Endothelial cell of umbilical vein (primary cell): ENCODE results near the gene N4BP2. TPM values are rescaled to one million over a fixed set of nuclear protein-coding genes. Genes with fewer than 3 reads are reported as not detected.

Experiments used
- BruUV-seq: library from RNA; stranded (reverse); fragments of 400-500 nt; replicated peaks from 2 replicates; lab custom pipeline; 2021; lab: Mats Ljungman, UMichigan
- CTCF ChIA-PET: fragments of 300-600, 350-600 bp; sonication (Branson Sonifier 250); formaldehyde crosslinking; loops from one replicate; lab custom pipeline; 2021; ENCODE audit warnings: antibody characterized with exemption, inconsistent platforms; lab: Charles Lee
- POLR2A ChIA-PET: fragments of 300-600, 350-600 bp; sonication (Branson Sonifier 250); formaldehyde crosslinking; loops from one replicate; lab custom pipeline; 2021; ENCODE audit warnings: antibody characterized with exemption, inconsistent platforms; lab: Charles Lee
- DNase-seq: peaks from one replicate; pipeline ENCODE4 v3.0.0-alpha.2; 2011; ENCODE audit warnings: low read depth, low spot score
- FAIRE-seq: peaks from 2 replicates; lab custom pipeline; 2011; peaks lifted over from hg19 to GRCh38; lab: Jason Lieb, UNC
- H2AFZ ChIP-seq: 2 replicates; pipeline ENCODE4 v1.6.0; 2012; ENCODE audit warnings: low read depth, low read length, control low read depth, inconsistent platforms
- H3K27ac ChIP-seq: 2 replicates; pipeline ENCODE4 v1.5.1; 2011; ENCODE audit warnings: low read depth, mild to moderate bottlenecking, control low read depth, low read length, moderate library complexity; ENCODE audit not compliant: insufficient read depth
- H3K27me3 ChIP-seq, 2 experiments: 2 replicates each; pipeline versions ENCODE4 v1.6.0 to v1.6.1; 2011; ENCODE audit warnings: low read length in 2 of 2, mixed read lengths in 1 of 2; ENCODE audit not compliant: control insufficient read depth in 2 of 2, insufficient read depth in 2 of 2
- H3K36me3 ChIP-seq, 2 experiments: 2 replicates in 1 of 2; 3 replicates in 1 of 2; pipeline ENCODE4 v1.5.1; 2011; ENCODE audit warnings: low read length in 2 of 2, mild to moderate bottlenecking in 1 of 2, moderate library complexity in 1 of 2; ENCODE audit not compliant: control insufficient read depth in 2 of 2, insufficient read depth in 2 of 2; ENCODE audit errors: extremely low read depth in 1 of 2
- H3K4me1 ChIP-seq: 3 replicates; pipeline ENCODE4 v1.5.1; 2011; ENCODE audit warnings: mild to moderate bottlenecking, low read length; ENCODE audit not compliant: control insufficient read depth, insufficient read depth; ENCODE audit errors: extremely low read depth
- H3K4me2 ChIP-seq: 2 replicates; pipeline ENCODE4 v1.6.1; 2011; ENCODE audit warnings: low read length, control low read depth, mixed read lengths; ENCODE audit not compliant: insufficient read depth
- H3K4me3 ChIP-seq, 3 experiments: fragments of 200-600 bp in 1 of 3; sonication (generic), shearing (Covaris generic) in 1 of 3; replicated peaks in 1 of 3; 2 replicates each; pipeline ENCODE4 v1.5.1; 2011 to 2016; ENCODE audit warnings: control low read depth in 3 of 3, low read length in 3 of 3, mild to moderate bottlenecking in 2 of 3, inconsistent platforms in 1 of 3, low read depth in 1 of 3, moderate library complexity in 1 of 3; ENCODE audit not compliant: insufficient read depth in 1 of 3
- H3K79me2 ChIP-seq: 2 replicates; pipeline ENCODE4 v1.6.0; 2012; ENCODE audit warnings: low read length, inconsistent platforms; ENCODE audit not compliant: control insufficient read depth, insufficient read depth
- H3K9ac ChIP-seq: replicated peaks from 2 replicates; pipeline ENCODE3; 2011; ENCODE audit warnings: low read length, control low read depth; ENCODE audit not compliant: insufficient read depth; ENCODE audit errors: extremely low read depth
- H3K9me1 ChIP-seq: replicated peaks from 3 replicates; pipeline ENCODE4 v1.6.0; 2011; ENCODE audit warnings: mild to moderate bottlenecking, low read length; ENCODE audit not compliant: control insufficient read depth, insufficient read depth; ENCODE audit errors: extremely low read depth
- H3K9me3 ChIP-seq: replicated peaks from 2 replicates; pipeline ENCODE4 v1.5.1; 2012; ENCODE audit warnings: low read length, inconsistent platforms; ENCODE audit not compliant: control insufficient read depth, insufficient read depth
- H4K20me1 ChIP-seq: replicated peaks from 2 replicates; pipeline ENCODE3; 2011; ENCODE audit warnings: mild to moderate bottlenecking, low read length; ENCODE audit not compliant: control insufficient read depth, insufficient read depth; ENCODE audit errors: extremely low read depth
- EZH2 ChIP-seq: IDR thresholded peaks from 2 replicates; pipeline ENCODE4 v1.6.1; 2012; ENCODE audit warnings: borderline replicate concordance, low read depth, mild to moderate bottlenecking, moderate library complexity, low read length, inconsistent platforms; ENCODE audit not compliant: severe bottlenecking
- FOS ChIP-seq: IDR thresholded peaks from 2 replicates; pipeline ENCODE4 v1.6.1; 2011; ENCODE audit warnings: mild to moderate bottlenecking, low read length, moderate library complexity, borderline replicate concordance; ENCODE audit not compliant: insufficient read depth
- GATA2 ChIP-seq: IDR thresholded peaks from 2 replicates; pipeline ENCODE4 v1.7.0; 2011; ENCODE audit warnings: low read depth, mild to moderate bottlenecking, moderate library complexity, mixed read lengths, low read length; ENCODE audit not compliant: insufficient read length, insufficient read depth
- JUN ChIP-seq: IDR thresholded peaks from 2 replicates; pipeline ENCODE4 v1.6.1; 2011; ENCODE audit warnings: borderline replicate concordance, low read depth; ENCODE audit not compliant: insufficient read length, insufficient read depth
- MAX ChIP-seq: IDR thresholded peaks from 2 replicates; pipeline ENCODE4 v1.6.1; 2011; ENCODE audit not compliant: insufficient read depth, insufficient read length
- MYC ChIP-seq: IDR thresholded peaks from one replicate; pipeline ENCODE4 v1.6.1; 2011; ENCODE audit warnings: mild to moderate bottlenecking, low read depth, low read length
- POLR2A ChIP-seq: IDR thresholded peaks from 2 replicates; pipeline ENCODE4 v1.6.1; 2012; ENCODE audit warnings: low read depth, mild to moderate bottlenecking, control low read depth, low read length
- POLR2AphosphoS5 ChIP-seq: IDR thresholded peaks from 2 replicates; pipeline ENCODE4 v1.6.1; 2012; ENCODE audit warnings: low read depth, mild to moderate bottlenecking, control low read depth, low read length, moderate library complexity; ENCODE audit not compliant: insufficient read depth
- dilution Hi-C: fragments of 300-500 bp; cut with MboI; formaldehyde crosslinking; loops from one replicate; pipeline ENCODE4 v1.15.0; 2019; ENCODE audit warnings: low sequenced_read_pairs; ENCODE audit not compliant: extremely low pct_ligation_motif_present
- intact Hi-C: fragments of 100-400 bp; cut with micrococcal nuclease; formaldehyde crosslinking; loops from one replicate; pipeline ENCODE4 v1.10.0; 2022
- polyA plus RNA-seq, 4 experiments: library from polyadenylated mRNA; depleted of rRNA in 3 of 4; stranded (reverse) in 3 of 4; unstranded in 1 of 4; fragments of >200 nt; gene quantifications; 2 replicates each; pipeline versions ENCODE4 v1.2.1 to v1.2.3, GENCODE V29; 2011 to 2012; ENCODE audit warnings: missing spikeins in 1 of 4
- total RNA-seq: library from RNA; stranded (reverse); gene quantifications from 2 replicates; pipeline ENCODE4 v1.2.3, GENCODE V29; 2021
- TF ChIP-seq, protein P1 (sequence below), 2 donors: IDR thresholded peaks; 1 replicate in 1 of 2; 2 replicates in 1 of 2; pipeline ENCODE4 v1.5.1; 2011; ENCODE audit warnings: low read length in 2 of 2, mild to moderate bottlenecking in 2 of 2, moderate library complexity in 2 of 2, control low read depth in 1 of 2, inconsistent platforms in 1 of 2, low read depth in 1 of 2; ENCODE audit not compliant: insufficient read depth in 1 of 2; ENCODE audit errors: extremely low read depth in 1 of 2

N4BP2 gene
- total and polyA plus RNA-seq, 2 donors (not counting 3 experiments of a cell fraction or from before 2014, with no cell fraction given): 0.87 to 6.9 TPM

DNA sequence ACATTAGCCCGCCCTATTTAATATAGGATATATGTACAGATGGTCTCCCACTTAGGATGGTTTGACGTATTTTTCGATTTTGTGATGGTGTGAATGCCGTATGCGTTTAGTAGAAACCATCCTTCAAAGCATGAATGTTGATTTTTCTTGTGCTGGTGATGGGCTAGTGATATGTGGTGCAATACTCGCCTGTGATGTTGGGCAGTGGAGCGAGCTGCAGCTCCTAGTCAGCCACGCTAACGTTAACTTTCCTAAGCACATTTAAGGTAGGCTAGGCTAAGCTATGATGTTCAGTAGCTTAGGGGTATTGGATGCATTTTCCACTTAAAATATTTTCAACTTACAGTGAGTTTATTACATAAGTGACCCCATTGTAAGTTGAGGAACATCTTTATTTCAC lies 103.6 kb downstream of the N4BP2 start:
- no peaks in the 10 kb centered on the region for H4K20me1 ChIP-seq
- H3K9ac ChIP-seq: no peak overlapping the region
- no peaks in the 10 kb centered on the region for H3K9me3 ChIP-seq
- BruUV-seq: no TSS peak
- no peaks in the 10 kb centered on the region for H3K36me3 ChIP-seq
- H3K27ac ChIP-seq: no peak overlapping the region
- no peaks in the 10 kb centered on the region for H3K9me1 ChIP-seq
- H3K4me2 ChIP-seq: no peak overlapping the region
- no peak overlapping the region for H2AFZ ChIP-seq
- H3K4me3 ChIP-seq: no peak overlapping the region
- intact Hi-C loops: no loop called here
- dilution Hi-C loops: no loop called here
- FAIRE-seq: no peak
- no peaks in the 10 kb centered on the region for H3K27me3 ChIP-seq
- ChIA-PET CTCF (interaction anchor here (1.0 kb wide), 1 partner anchor 32 kb away, joined by 3 read pairs; no protein-coding TSS in a partner anchor), POLR2A (no interaction called here)
- no peaks in the 10 kb centered on the region for H3K79me2 ChIP-seq
- no peak for TF ChIP-seq POLR2A
- no peak for TF ChIP-seq FOS
- no peak for TF ChIP-seq MAX
- TF ChIP-seq, protein P1, sequence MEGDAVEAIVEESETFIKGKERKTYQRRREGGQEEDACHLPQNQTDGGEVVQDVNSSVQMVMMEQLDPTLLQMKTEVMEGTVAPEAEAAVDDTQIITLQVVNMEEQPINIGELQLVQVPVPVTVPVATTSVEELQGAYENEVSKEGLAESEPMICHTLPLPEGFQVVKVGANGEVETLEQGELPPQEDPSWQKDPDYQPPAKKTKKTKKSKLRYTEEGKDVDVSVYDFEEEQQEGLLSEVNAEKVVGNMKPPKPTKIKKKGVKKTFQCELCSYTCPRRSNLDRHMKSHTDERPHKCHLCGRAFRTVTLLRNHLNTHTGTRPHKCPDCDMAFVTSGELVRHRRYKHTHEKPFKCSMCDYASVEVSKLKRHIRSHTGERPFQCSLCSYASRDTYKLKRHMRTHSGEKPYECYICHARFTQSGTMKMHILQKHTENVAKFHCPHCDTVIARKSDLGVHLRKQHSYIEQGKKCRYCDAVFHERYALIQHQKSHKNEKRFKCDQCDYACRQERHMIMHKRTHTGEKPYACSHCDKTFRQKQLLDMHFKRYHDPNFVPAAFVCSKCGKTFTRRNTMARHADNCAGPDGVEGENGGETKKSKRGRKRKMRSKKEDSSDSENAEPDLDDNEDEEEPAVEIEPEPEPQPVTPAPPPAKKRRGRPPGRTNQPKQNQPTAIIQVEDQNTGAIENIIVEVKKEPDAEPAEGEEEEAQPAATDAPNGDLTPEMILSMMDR (IDR thresholded peaks at IDR 0.05; ENCODE audit: extremely low read depth in 1 of 2, insufficient read depth in 1 of 2, low read depth in 1 of 2, low read length in 2 of 2): no peak
- no peak for TF ChIP-seq EZH2
- TF ChIP-seq POLR2AphosphoS5: no peak
- no peak for TF ChIP-seq MYC
- no peak for TF ChIP-seq JUN
- no peak for TF ChIP-seq GATA2
- H3K4me1 ChIP-seq: no peaks in the 10 kb centered on the region
- no peak for DNase-seq
